Astrocyte of the spinal cord (primary cell): ENCODE measurements around the gene DNAJA2.
A peak's percentile ranks its signal among the peaks of the same experiment; 100 is the strongest.

Experiments used
- DNase-seq: peaks from one replicate; pipeline ENCODE4 v3.0.0; 2011; ENCODE audit warnings: low read depth, low spot score
- H3K4me3 ChIP-seq: 2 replicates; pipeline ENCODE4 v1.5.1; 2011; ENCODE audit warnings: low read depth, mild to moderate bottlenecking, low read length, moderate library complexity
- in situ Hi-C: cut with HindIII; loops from 2 replicates; pipeline ENCODE4 v1.10.0; 2017; ENCODE audit warnings: low sequenced_read_pairs
- TF ChIP-seq, protein P1 (sequence below): IDR thresholded peaks from 2 replicates; pipeline ENCODE4 v1.5.1; 2012; ENCODE audit warnings: low read depth, mild to moderate bottlenecking, low read length, inconsistent platforms

Gene DNAJA2

DNA sequence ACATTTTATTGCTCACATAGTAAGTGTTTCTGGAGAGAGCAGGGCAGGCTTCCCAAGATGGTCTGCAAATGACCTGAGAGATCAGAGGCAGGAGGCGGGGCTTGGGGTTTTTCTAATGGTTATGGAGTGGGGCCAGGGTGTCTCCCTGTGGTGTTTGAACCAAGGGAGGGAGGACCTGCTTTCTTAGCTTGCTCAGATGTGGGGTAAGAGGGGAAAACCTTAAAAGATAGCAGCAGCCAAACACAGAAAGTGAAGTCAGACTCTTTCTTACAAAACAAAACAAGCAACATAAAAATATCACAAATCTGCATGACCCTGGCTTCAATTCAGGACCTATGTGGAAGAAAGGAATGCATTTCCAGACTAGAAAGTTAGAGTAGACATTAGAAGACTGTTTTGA lies 22.9 kb upstream of the DNAJA2 start:
- H3K4me3 ChIP-seq = no peak overlapping the region
- in situ Hi-C loops = no loop called here
- TF ChIP-seq, protein P1, sequence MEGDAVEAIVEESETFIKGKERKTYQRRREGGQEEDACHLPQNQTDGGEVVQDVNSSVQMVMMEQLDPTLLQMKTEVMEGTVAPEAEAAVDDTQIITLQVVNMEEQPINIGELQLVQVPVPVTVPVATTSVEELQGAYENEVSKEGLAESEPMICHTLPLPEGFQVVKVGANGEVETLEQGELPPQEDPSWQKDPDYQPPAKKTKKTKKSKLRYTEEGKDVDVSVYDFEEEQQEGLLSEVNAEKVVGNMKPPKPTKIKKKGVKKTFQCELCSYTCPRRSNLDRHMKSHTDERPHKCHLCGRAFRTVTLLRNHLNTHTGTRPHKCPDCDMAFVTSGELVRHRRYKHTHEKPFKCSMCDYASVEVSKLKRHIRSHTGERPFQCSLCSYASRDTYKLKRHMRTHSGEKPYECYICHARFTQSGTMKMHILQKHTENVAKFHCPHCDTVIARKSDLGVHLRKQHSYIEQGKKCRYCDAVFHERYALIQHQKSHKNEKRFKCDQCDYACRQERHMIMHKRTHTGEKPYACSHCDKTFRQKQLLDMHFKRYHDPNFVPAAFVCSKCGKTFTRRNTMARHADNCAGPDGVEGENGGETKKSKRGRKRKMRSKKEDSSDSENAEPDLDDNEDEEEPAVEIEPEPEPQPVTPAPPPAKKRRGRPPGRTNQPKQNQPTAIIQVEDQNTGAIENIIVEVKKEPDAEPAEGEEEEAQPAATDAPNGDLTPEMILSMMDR = no peak
- peak; percentile 26 for DNase-seq

DNA sequence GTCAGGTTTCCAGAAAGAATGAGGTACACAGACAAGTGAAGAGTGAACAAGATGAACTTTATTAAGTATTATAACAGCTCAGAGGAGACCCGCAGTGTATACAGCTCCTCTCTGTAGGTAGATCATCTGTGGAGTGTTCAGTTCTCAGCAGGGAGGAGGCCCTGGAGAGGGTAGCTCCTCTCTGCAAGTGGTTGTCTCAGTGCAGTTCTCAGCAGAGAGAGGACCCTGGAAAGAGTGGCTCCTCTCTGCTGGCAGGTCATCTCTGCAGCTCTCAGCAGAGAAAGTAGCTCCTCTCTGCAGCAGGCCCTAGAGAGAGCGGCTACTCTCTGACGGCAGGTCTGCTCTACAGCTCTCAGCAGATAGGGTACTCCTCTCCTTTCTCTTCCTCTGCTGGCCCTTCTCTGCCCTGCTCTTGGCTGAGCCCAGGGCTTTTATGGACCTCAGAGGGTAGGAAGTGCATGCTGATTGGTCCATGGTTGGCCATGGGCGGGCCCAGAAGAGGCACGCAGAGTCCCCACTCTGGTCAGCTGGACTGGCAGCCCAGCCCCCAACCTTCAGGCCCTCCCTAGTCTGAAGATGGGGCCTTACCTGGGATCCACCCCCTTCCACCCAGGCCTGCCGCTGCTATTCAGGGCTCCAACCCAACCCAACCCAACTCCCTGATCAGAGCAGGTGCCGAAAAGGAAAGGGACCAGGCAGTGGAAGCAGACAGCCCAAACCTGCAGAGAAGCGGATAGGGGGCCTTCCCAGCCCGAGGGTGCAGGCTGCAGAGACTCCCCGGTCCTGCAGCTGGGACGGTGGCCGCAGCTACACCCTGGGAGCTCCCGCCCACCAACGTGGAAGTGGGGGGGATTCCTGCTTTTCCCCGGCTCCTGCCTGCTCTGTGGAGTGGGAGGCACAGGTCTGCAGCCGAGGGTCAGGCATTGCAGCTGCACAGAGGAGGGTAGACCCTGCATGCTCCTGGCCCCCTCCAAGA lies 18.5 kb upstream of the DNAJA2 start:
- TF ChIP-seq, protein P1 = no peak
- H3K4me3 ChIP-seq = no peak overlapping the region
- in situ Hi-C loops = no loop called here
- no peak for DNase-seq

DNA sequence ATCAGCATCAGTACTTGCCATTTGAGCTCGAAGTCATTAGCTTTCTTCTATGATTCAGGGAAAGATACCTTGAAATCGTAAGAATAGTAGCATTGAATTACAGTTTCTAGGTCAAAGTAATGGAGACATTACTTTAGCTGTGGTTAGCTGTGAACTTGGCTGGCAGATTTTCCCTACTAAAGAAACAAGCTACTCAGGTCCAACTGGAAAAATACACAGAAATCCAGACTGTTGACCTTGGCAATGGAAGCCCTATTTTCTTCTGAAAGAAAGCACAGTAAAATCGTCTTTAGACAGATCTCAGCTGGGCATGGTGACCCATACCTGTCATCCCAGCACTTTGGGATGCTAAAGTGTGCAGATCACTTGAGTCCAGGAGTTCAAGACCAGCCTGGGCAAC lies 13.4 kb upstream of the DNAJA2 start:
- peak; percentile 50 for DNase-seq
- in situ Hi-C loops = no loop called here
- TF ChIP-seq, protein P1 = no peak

DNA sequence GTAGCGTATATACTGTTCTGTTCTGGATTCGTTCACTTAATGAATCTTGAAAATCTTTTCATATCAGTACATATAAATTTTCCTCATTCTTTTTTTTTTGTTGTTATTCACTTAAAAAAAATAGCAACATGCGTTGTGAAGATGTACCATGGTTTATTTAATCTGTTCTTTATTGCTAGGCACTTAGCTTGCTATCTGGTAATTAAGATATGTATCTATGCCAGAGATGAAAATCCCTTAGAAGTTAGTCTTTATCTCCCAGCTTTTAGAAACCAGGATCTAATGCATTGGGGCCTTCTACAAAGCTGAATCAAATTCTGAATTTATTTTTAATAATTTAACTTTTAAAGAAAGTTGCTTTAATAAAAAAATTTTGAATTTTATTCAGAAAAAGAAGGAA lies 13.0 kb upstream of the DNAJA2 start:
- H3K4me3 ChIP-seq = no peak overlapping the region
- in situ Hi-C loops = no loop called here
- no peak for DNase-seq
- TF ChIP-seq, protein P1 = no peak

More for the DNA sequence above, 13.4 kb upstream of the DNAJA2 start:
- no peak overlapping the region for H3K4me3 ChIP-seq

DNA sequence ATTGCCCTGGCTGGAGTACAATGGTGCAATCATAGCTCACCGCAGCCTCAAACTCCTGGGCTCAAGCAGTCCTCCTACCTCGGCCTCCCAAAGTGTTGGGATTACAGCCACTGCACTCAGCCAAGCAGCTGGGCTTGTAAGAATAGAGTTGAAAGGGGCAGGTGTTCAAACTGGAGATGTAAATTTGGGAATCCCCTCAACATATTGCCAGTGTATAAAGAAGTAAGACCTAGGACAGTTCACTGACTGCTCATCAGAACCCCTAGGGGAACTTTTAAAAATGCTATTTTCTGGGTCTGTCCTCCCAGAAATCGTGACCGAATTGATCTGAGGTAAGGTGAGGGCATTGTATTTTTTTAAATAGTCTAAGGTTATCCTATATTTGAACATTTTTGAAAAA lies 8.9 kb upstream of the DNAJA2 start:
- TF ChIP-seq, protein P1 = no peak
- in situ Hi-C loops = no loop called here
- no peak for DNase-seq
- no peak overlapping the region for H3K4me3 ChIP-seq

DNA sequence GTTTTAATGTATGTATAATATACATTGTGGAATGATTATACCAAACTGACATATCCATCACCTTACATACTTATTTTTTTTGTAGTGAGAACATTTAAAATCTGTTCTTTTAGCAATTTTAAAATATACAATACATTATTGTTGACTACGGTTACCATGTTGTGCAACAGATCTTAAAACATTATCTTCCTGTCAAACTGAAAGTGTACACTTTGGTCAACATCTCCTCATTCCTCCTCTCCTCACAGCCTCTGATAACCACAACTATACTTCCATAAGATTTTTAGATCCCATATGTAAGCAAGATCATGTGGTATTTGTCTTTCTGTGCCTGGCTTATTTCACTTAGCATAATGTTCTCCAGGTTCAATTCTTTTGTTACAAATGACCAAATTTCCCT lies 7.5 kb upstream of the DNAJA2 start:
- no peak overlapping the region for H3K4me3 ChIP-seq
- TF ChIP-seq, protein P1 = no peak
- no peak for DNase-seq
- in situ Hi-C loops = no loop called here
